DND-41 (cell line): ENCODE results near the gene HAND1.

Source experiments
- EZH2 ChIP-seq: IDR thresholded peaks from 3 replicates; pipeline ENCODE4 v1.6.1; 2012; ENCODE audit warnings: borderline replicate concordance, low read depth, mild to moderate bottlenecking, moderate library complexity, low read length, inconsistent platforms; ENCODE audit not compliant: severe bottlenecking
- TF ChIP-seq, protein P1 (sequence below): IDR thresholded peaks from 2 replicates; pipeline ENCODE4 v1.5.1; 2012; ENCODE audit warnings: borderline replicate concordance, low read length, moderate library complexity, mild to moderate bottlenecking; ENCODE audit not compliant: poor library complexity, severe bottlenecking; ENCODE audit errors: extremely low read depth

- TF ChIP-seq, protein P1, sequence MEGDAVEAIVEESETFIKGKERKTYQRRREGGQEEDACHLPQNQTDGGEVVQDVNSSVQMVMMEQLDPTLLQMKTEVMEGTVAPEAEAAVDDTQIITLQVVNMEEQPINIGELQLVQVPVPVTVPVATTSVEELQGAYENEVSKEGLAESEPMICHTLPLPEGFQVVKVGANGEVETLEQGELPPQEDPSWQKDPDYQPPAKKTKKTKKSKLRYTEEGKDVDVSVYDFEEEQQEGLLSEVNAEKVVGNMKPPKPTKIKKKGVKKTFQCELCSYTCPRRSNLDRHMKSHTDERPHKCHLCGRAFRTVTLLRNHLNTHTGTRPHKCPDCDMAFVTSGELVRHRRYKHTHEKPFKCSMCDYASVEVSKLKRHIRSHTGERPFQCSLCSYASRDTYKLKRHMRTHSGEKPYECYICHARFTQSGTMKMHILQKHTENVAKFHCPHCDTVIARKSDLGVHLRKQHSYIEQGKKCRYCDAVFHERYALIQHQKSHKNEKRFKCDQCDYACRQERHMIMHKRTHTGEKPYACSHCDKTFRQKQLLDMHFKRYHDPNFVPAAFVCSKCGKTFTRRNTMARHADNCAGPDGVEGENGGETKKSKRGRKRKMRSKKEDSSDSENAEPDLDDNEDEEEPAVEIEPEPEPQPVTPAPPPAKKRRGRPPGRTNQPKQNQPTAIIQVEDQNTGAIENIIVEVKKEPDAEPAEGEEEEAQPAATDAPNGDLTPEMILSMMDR = no peak
- no peak for TF ChIP-seq EZH2
These were observed 17.9 kb downstream of the HAND1 start for GRCh38 chr5:154460172-154460571.
